ENCODE measurements around the gene ADCYAP1R1.

The ADCYAP1R1 gene

DNA sequence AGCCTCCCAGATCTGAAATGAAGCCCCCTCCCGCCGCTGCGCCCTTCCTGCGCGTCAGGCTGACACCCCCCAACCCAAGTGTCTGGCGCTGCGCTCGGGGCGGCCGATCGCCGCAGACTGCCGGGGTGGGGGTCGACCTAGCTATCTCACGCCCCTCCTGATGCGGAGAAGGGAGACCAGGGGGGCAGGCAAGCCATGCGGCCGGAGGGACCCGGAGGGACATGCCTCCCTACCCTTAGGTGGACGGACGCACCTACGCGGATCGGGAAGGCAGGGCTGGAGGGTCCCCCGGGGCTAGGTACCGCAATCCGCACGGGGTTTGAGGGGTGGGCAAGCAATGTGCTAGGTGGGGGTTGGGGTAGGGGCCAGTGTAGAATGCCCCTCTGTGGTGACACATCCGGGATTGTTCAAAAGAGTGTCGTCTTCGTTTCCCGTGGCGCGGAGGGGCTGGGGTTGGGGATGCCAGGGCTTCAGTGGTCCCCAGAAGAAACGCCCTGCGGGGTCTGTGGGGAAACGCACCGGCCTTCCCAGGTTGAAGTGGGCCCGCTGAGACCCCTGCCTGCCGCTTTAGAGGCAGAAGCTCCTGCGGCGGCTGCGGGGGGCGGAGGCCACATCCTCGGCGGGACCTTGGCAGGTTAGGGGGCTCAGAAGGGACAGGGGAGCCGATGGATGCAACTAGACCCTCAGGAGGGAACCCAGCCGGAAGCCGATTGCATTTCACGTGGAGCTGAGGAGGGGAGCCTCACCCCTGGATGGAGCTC lies 913 bp downstream of the ADCYAP1R1 start:
- no peak for DNase-seq (ENCODE audit: low read depth)
- TF ChIP-seq CTCF (conservative IDR thresholded peaks at IDR 0.05; ENCODE audit: low read length): no peak
- H3K4me3 ChIP-seq (ENCODE audit: low read length): no peak overlapping the region

- DNase-seq (ENCODE audit: low read depth): no peak
- no peak overlapping the region for H3K4me3 ChIP-seq (ENCODE audit: low read length)
- TF ChIP-seq CTCF (conservative IDR thresholded peaks at IDR 0.05; ENCODE audit: low read length): no peak
Measured at GRCh38 chr7:31053986-31054385, 1.9 kb downstream of the ADCYAP1R1 start.

DNA sequence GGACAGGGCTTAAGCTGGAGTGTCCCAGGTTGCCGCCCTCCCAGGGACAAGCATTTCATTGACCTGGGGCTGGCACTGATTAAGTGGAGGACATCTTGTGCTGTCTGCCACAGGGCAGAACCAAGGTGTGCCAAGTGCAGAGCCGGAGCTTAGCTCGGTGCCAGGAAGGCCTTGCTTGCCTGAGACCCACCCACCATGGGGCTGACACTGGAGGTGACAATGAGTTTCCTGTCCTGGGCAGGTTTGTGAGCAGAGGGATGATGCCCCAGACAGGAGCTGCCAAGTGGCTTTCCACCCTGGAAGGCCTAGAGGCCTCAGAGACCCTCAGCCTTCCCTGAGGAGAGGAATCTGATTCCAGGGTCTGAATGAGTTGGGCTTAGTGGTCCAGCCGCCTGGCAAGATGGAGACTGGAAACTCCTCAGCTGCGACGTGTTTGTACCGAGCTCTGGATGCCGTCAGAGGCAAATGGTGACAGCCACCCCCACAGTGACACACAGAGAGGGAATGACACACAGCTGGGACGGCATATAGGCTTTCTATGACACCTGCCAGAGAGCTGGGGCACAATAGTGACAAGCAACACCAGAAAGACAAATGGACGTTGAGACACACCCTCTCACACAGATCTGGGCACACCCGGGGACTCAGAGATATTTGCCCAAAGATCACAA lies 2.6 kb downstream of the ADCYAP1R1 start:
- TF ChIP-seq CTCF (conservative IDR thresholded peaks at IDR 0.05; ENCODE audit: low read length): no peak
- no peak for DNase-seq (ENCODE audit: low read depth)
- H3K4me3 ChIP-seq (ENCODE audit: low read length): no peak overlapping the region

DNA sequence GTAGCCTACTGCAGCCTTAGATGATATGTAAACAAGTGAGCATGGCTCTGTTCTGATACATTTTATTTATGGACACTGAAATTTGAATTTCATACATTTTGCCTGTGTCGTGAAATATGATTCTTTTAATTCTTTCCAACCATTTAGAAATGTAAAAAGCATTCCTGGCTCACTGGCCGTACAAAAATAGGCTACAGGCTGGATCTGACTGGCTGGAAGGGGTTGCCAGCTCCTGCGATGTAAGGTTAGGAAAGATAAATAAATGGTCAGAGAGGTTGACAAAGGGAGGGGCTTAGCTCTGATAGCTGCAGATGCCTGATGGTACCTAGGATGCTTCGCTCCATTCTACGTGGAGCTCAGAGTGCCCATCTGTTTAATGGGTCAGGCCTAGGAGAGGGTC lies 3.4 kb downstream of the ADCYAP1R1 start:
- no peak for TF ChIP-seq CTCF (conservative IDR thresholded peaks at IDR 0.05; ENCODE audit: low read length)
- no peak overlapping the region for H3K4me3 ChIP-seq (ENCODE audit: low read length)
- no peak for DNase-seq (ENCODE audit: low read depth)

DNA sequence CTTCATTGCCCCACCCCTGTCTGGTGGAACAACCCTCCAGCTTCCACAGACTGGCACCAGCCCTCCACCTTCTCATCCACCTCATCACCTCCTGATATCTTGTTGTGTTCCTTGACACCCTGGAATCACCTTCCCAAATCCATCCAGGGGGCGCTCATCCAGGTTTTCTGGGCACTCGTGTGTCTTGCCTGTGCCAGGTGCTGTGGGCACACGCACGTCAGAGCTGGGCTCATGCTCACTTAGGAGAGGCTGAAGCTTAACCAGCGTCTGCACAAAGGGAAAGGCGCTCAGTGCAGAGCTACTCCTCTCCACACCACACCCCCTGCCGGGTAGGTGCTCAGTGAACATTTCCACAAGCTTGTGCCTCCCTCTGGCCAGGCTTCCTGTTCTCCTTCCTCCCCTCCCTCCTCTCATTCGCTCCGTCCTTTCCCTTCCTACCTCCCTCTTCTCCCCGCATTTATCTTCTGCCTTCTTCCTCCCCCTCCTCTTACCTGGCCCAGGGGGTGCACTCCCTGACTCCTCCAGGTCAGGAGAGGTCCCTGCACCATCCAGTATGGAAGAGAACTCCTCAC lies 4.8 kb downstream of the ADCYAP1R1 start:
- DNase-seq (ENCODE audit: low read depth): no peak
- H3K4me3 ChIP-seq (ENCODE audit: low read length): no peak overlapping the region
- no peak for TF ChIP-seq CTCF (conservative IDR thresholded peaks at IDR 0.05; ENCODE audit: low read length)

- no peak overlapping the region for H3K4me3 ChIP-seq (ENCODE audit: low read length)
- peak; percentile 36 for DNase-seq (ENCODE audit: low read depth)
- no peak for TF ChIP-seq CTCF (conservative IDR thresholded peaks at IDR 0.05; ENCODE audit: low read length)
Measured at GRCh38 chr7:31058122-31058521, 6.0 kb downstream of the ADCYAP1R1 start.

DNA sequence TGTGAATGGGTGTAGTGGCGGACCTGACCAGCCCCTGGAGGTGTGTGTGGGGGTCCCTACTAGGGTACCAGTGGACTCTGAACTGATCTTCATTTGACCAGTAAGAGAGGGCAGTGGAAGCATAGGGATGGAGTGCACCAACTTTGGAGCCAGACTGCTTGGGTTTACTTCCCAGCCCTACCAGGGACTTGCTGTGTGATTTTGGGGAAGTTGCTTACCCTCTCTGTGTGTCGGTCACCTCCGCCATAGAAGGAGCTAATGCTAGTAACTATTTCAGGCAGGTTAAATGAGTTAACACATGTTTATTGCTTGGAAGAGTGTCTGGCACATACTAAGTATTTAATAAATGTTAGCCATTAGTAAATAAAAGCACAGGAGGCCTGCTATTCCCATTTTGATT lies 6.6 kb downstream of the ADCYAP1R1 start:
- TF ChIP-seq CTCF (conservative IDR thresholded peaks at IDR 0.05; ENCODE audit: low read length): no peak
- no peak overlapping the region for H3K4me3 ChIP-seq (ENCODE audit: low read length)
- DNase-seq (ENCODE audit: low read depth): no peak

All from AG10803 (cell line).